Activated CD8-positive, alpha-beta T cell treated with anti-CD3 and anti-CD28 coated beads for 36 hours (primary cell): ENCODE results near the gene RNF207. TPM values are rescaled to one million over a fixed set of nuclear protein-coding genes. Genes with fewer than 3 reads are reported as not detected.

ENCODE experiments used
- ATAC-seq: fragments of 200-7000 bp; cut with Tn5 transposase; one replicate; pipeline ENCODE4 v1.10.0; 2021; ENCODE audit warnings: mild to moderate bottlenecking, moderate library complexity
- CTCF ChIA-PET: fragments of 350-600 bp; sonication (Branson Sonifier 250); formaldehyde crosslinking; loops from one replicate; lab custom pipeline; 2021; ENCODE audit warnings: antibody characterized with exemption; lab: Charles Lee
- POLR2A ChIA-PET: fragments of 350-600 bp; sonication (Branson Sonifier 250); formaldehyde crosslinking; loops from one replicate; lab custom pipeline; 2021; ENCODE audit warnings: antibody characterized with exemption; lab: Charles Lee
- DNase-seq: peaks from one replicate; pipeline ENCODE4 v3.0.0-alpha.2; 2020
- H3K27ac Mint-ChIP-seq: one replicate; pipeline ENCODE4 v1.8.0; 2021; ENCODE audit warnings: mild to moderate bottlenecking, mixed read lengths
- H3K27me3 Mint-ChIP-seq: one replicate; pipeline ENCODE4 v1.8.0; 2021; ENCODE audit warnings: mixed read lengths
- H3K36me3 Mint-ChIP-seq: one replicate; pipeline ENCODE4 v1.8.0; 2021; ENCODE audit warnings: low read depth, mixed read lengths
- H3K4me1 Mint-ChIP-seq: one replicate; pipeline ENCODE4 v1.8.0; 2021; ENCODE audit warnings: low read depth, mixed read lengths
- H3K4me3 Mint-ChIP-seq: one replicate; pipeline ENCODE4 v1.8.0; 2021; ENCODE audit warnings: mild to moderate bottlenecking, moderate library complexity, mixed read lengths
- H3K9me3 Mint-ChIP-seq: one replicate; pipeline ENCODE4 v1.8.0; 2021; ENCODE audit warnings: mixed read lengths
- CTCF ChIP-seq: fragments of 200-600 bp; IDR thresholded peaks from one replicate; pipeline ENCODE4 v1.8.0; 2022; ENCODE audit warnings: antibody characterized with exemption, mild to moderate bottlenecking
- intact Hi-C: fragments of 100-400 bp; cut with micrococcal nuclease; formaldehyde crosslinking; loops from one replicate; pipeline ENCODE4 v1.10.0; 2022
- total RNA-seq, 2 experiments: library from RNA; stranded (reverse); gene quantifications; one replicate each; pipeline ENCODE4 v1.2.3, GENCODE V29; 2021

The RNF207 gene
- 1 to 10 TPM; 4.9 to 9.9 TPM for total RNA-seq

GRCh38 chr1:6205849-6206519 is at the start of gene RNF207:
Gene RNF207, plus strand, starts transcription at chr1:6206119. Its CDS starts 417 bp downstream, at chr1:6206536.
- TF ChIP-seq CTCF: no peak
- H3K36me3 Mint-ChIP-seq: no peaks in the 10 kb centered on the region
- intact Hi-C loops: loop anchor here (5.0 kb wide), 1 partner anchor 41 kb away; no protein-coding TSS in a partner anchor
- H3K4me1 Mint-ChIP-seq: peaks cover 17% of the 10 kb centered on the region
- DNase-seq: peak; percentile 71
- H3K4me3 Mint-ChIP-seq: peak within 1 kb of the TSS; percentile 72
- no peaks in the 10 kb centered on the region for H3K9me3 Mint-ChIP-seq
- peak; percentile 68 for ATAC-seq
- ChIA-PET CTCF (interaction anchor here (1.0 to 3.2 kb wide), 9 partner anchors 8 to 40 kb away, joined by 3 to 18 read pairs (median 4); partner anchors contain the start of gene ICMT), POLR2A (interaction anchor here (0.8 to 1.5 kb wide), 6 partner anchors 10 to 30 kb away, joined by 3 to 6 read pairs (median 4); no protein-coding TSS in a partner anchor)
- peaks cover 21% of the 10 kb centered on the region for H3K27me3 Mint-ChIP-seq
- peak within 1 kb of the TSS; percentile 30 for H3K27ac Mint-ChIP-seq

- H3K4me1 Mint-ChIP-seq: no peaks in the 10 kb centered on the region
- H3K4me3 Mint-ChIP-seq: no peak overlapping the region
- no peak for DNase-seq
- H3K9me3 Mint-ChIP-seq: no peaks in the 10 kb centered on the region
- intact Hi-C loops: no loop called here
- no peak for ATAC-seq
- no peak overlapping the region for H3K27ac Mint-ChIP-seq
- H3K36me3 Mint-ChIP-seq: no peaks in the 10 kb centered on the region
- POLR2A ChIA-PET: no interaction called here
- no peak for TF ChIP-seq CTCF
- peaks cover 15% of the 10 kb centered on the region for H3K27me3 Mint-ChIP-seq
- CTCF ChIA-PET: no interaction called here
These were observed 48.8 kb upstream of the RNF207 start for GRCh38 chr1:6157132-6157527.

- Mint-ChIP-seq H3K27me3 (peaks cover 15% of the 10 kb centered on the region), H3K9me3 (no peaks in the 10 kb centered on the region), H3K4me3 (no peak overlapping the region), H3K4me1 (no peaks in the 10 kb centered on the region), H3K27ac (no peak overlapping the region), H3K36me3 (no peaks in the 10 kb centered on the region)
- intact Hi-C loops: no loop called here
- no peak for TF ChIP-seq CTCF
- CTCF ChIA-PET: no interaction called here
- DNase-seq (peak; percentile 39), ATAC-seq (peak; percentile 65)
- POLR2A ChIA-PET: no interaction called here
These were observed 48.3 kb upstream of the RNF207 start for GRCh38 chr1:6157528-6158174.

- intact Hi-C loops: no loop called here
- Mint-ChIP-seq H3K4me1 (no peaks in the 10 kb centered on the region), H3K27me3 (peaks cover 15% of the 10 kb centered on the region), H3K36me3 (no peaks in the 10 kb centered on the region), H3K9me3 (no peaks in the 10 kb centered on the region), H3K4me3 (no peak overlapping the region), H3K27ac (no peak overlapping the region)
- POLR2A ChIA-PET: no interaction called here
- no peak for DNase-seq
- ATAC-seq: no peak
- CTCF ChIA-PET: no interaction called here
- no peak for TF ChIP-seq CTCF
These were observed 47.7 kb upstream of the RNF207 start for GRCh38 chr1:6158181-6158580.

GRCh38 chr1:6162341-6162740 is 43.6 kb upstream of the RNF207 start:
- DNase-seq (no peak), ATAC-seq (no peak)
- intact Hi-C loops: no loop called here
- POLR2A ChIA-PET: interaction anchor here (0.6 kb wide), 1 partner anchor 22 kb away, joined by 3 read pairs; no protein-coding TSS in a partner anchor
- Mint-ChIP-seq H3K4me1 (no peaks in the 10 kb centered on the region), H3K27me3 (peaks cover 17% of the 10 kb centered on the region), H3K4me3 (no peak overlapping the region), H3K9me3 (no peaks in the 10 kb centered on the region), H3K27ac (no peak overlapping the region), H3K36me3 (no peaks in the 10 kb centered on the region)
- no peak for TF ChIP-seq CTCF
- CTCF ChIA-PET: interaction anchor here (1.4 kb wide), 1 partner anchor 42 kb away, joined by 4 read pairs; no protein-coding TSS in a partner anchor
